ENCODE results near the gene SETD6. TPM values are rescaled to one million over a fixed set of nuclear protein-coding genes. Genes with fewer than 3 reads are reported as not detected.

Gene SETD6
- total RNA-seq, 4 donors from 2014 or later = 30.8 to 40.2 (median 38.4) TPM

- TF ChIP-seq POLR2A (IDR thresholded peaks at IDR 0.05) (no peak), CTCF (IDR thresholded peaks at IDR 0.05 in 4 of 5, conservative IDR thresholded peaks at IDR 0.05 in 1 of 5) (no peak)
- intact Hi-C loops (cut with DNase I; ENCODE audit: low total_unique reads) (no loop called here), in situ Hi-C loops (cut with MboI; ENCODE audit: low sequenced_read_pairs in 4 of 4) (loop anchor here in 3 of 4 donors (10.0 to 25.0 kb wide), 3 partner anchors 106 to 219 kb away; partner anchors contain the start of genes CNOT1 (in 1 of the 3) and GOT2 (in 1 of the 3))
- H3K36me3 ChIP-seq = peaks cover 0 to 60% of the 10 kb centered on the region in 2 donors
- H3K27ac ChIP-seq = no peak overlapping the region
- no peaks in the 10 kb centered on the region for H3K27me3 ChIP-seq
- no peak for DNase-seq
- ATAC-seq = no peak
- H3K9me3 ChIP-seq = no peaks in the 10 kb centered on the region
- peaks cover 11 to 14% of the 10 kb centered on the region in 2 donors for H3K4me1 ChIP-seq
- H3K4me3 ChIP-seq = no peak overlapping the region
Observed at GRCh38 chr16:58518083-58518979, 3.0 kb downstream of the SETD6 start.

DNA sequence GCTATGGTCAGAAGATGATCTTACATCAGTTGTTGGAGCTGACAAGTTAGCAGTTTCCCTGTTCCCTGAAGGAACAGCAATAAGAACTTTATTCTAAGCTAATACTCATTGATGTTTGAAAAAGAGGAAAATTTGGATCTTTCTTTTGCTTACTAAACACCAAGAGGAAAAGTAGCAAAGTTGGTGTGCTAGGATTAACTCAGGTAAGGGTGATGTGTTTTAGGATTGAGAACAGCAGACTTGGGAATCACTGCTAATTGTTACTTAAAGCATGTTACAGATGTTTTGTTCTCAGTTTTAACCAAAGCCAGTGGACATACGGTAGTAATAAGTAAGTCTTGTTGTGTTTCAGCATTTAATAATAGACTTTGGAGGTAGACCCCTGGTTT, 3.7 kb downstream of the SETD6 start:
- TF ChIP-seq POLR2A (IDR thresholded peaks at IDR 0.05) = no peak
- no peak for TF ChIP-seq CTCF (IDR thresholded peaks at IDR 0.05 in 4 of 5, conservative IDR thresholded peaks at IDR 0.05 in 1 of 5)
- H3K27ac ChIP-seq = no peak overlapping the region
- no peaks in the 10 kb centered on the region for H3K9me3 ChIP-seq
- DNase-seq (no peak), ATAC-seq (no peak)
- in situ Hi-C loops (cut with MboI; ENCODE audit: low sequenced_read_pairs in 4 of 4) (loop anchor here in 3 of 4 donors (10.0 to 25.0 kb wide), 3 partner anchors 106 to 218 kb away; partner anchors contain the start of genes CNOT1 (in 1 of the 3) and GOT2 (in 1 of the 3)), intact Hi-C loops (cut with DNase I; ENCODE audit: low total_unique reads) (no loop called here)
- H3K4me1 ChIP-seq = peaks cover 11 to 14% of the 10 kb centered on the region in 2 donors
- no peak overlapping the region for H3K4me3 ChIP-seq
- H3K27me3 ChIP-seq = no peaks in the 10 kb centered on the region
- H3K36me3 ChIP-seq = peaks cover 0 to 66% of the 10 kb centered on the region in 2 donors

DNA sequence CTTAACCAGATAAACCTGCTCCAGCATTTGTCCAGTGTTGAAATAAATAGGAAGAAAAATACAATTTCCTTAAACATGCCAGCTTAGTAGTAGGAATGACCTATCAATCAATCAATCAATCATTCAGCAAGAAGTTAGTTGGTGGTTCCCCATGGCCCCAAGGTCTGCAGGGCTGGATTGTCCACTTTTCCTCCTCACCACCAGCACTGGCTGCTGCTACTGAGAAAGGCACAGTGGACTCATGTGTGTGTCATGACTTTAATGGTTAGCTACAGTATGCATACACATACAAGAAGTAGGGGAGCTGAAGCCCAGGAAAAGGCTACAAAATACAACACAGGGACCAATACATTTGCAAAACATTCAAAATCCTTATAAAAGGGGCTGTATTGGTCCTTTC, 4.4 kb downstream of the SETD6 start:
- Histone ChIP-seq H3K4me3 (no peak overlapping the region), H3K9me3 (no peaks in the 10 kb centered on the region), H3K36me3 (peaks cover 0 to 73% of the 10 kb centered on the region in 2 donors), H3K4me1 (peaks cover 7 to 10% of the 10 kb centered on the region in 2 donors), H3K27me3 (no peaks in the 10 kb centered on the region), H3K27ac (no peak overlapping the region)
- TF ChIP-seq POLR2A (IDR thresholded peaks at IDR 0.05) = no peak
- TF ChIP-seq CTCF (IDR thresholded peaks at IDR 0.05 in 4 of 5, conservative IDR thresholded peaks at IDR 0.05 in 1 of 5) = no peak
- DNase-seq = no peak
- ATAC-seq = no peak
- in situ Hi-C loops (cut with MboI; ENCODE audit: low sequenced_read_pairs in 4 of 4) = loop anchor here in 3 of 4 donors (10.0 to 25.0 kb wide), 4 partner anchors 55 to 218 kb away; partner anchors contain the start of genes CNOT1 (in 1 of the 3) and GOT2 (in 1 of the 3)
- intact Hi-C loops (cut with DNase I; ENCODE audit: low total_unique reads) = no loop called here

DNA sequence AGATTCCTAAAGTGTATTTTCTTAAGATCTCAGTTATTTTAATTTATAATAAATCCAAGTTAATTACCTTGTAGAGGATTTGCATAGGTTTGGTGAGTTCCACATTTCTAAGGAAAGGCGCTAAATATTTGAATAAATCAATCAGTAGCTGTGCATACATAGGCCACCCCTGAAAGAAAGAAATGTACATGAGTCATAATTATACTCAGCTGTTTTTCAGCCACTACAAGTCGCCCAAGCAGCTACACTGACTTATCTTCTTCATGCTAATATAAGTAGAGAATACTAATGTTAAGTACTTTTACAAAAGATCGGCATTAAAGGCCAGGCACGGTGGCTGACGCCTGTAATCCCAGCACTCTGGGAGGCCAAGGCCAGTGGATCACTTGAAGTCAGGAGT, 14.9 kb downstream of the SETD6 start:
- Histone ChIP-seq H3K36me3 (peaks cover 1 to 92% of the 10 kb centered on the region in 2 donors), H3K9me3 (no peaks in the 10 kb centered on the region), H3K4me1 (no peaks in the 10 kb centered on the region), H3K4me3 (no peak overlapping the region), H3K27me3 (no peaks in the 10 kb centered on the region), H3K27ac (no peak overlapping the region)
- ATAC-seq (no peak), DNase-seq (no peak)
- in situ Hi-C loops (cut with MboI; ENCODE audit: low sequenced_read_pairs in 4 of 4) (no loop called here), intact Hi-C loops (cut with DNase I; ENCODE audit: low total_unique reads) (no loop called here)
- TF ChIP-seq CTCF (IDR thresholded peaks at IDR 0.05 in 4 of 5, conservative IDR thresholded peaks at IDR 0.05 in 1 of 5) (no peak), POLR2A (IDR thresholded peaks at IDR 0.05) (no peak)

All from gastrocnemius medialis (tissue), 4 donors.